Smooth muscle cell (in vitro differentiated cells): Measurements from ENCODE around the gene CDKAL1. TPM values are rescaled to one million over a fixed set of nuclear protein-coding genes. Genes with fewer than 3 reads are reported as not detected.

Experiments
- DNase-seq: peaks from one replicate; lab custom pipeline; 2025; ENCODE audit not compliant: unreplicated experiment; lab: John Stamatoyannopoulos, UW
- H2AFZ ChIP-seq: fragments of 200-600 bp; sonication (generic); 2 replicates; pipeline ENCODE4 v1.6.0; 2016; ENCODE audit warnings: antibody characterized with exemption, low read depth, mild to moderate bottlenecking
- H3F3A ChIP-seq: fragments of 200-600 bp; sonication (generic); 2 replicates; pipeline ENCODE4 v1.6.0; 2017; ENCODE audit warnings: antibody characterized with exemption, low read depth
- H3K27ac ChIP-seq: fragments of 200-600 bp; sonication (generic); 2 replicates; pipeline ENCODE4 v1.5.1; 2016; ENCODE audit warnings: low read depth, mild to moderate bottlenecking
- H3K27me3 ChIP-seq: fragments of 200-600 bp; sonication (generic); 2 replicates; pipeline ENCODE4 v1.6.1; 2016; ENCODE audit warnings: low read depth, mild to moderate bottlenecking
- H3K36me3 ChIP-seq: fragments of 200-600 bp; sonication (generic); 2 replicates; pipeline ENCODE4 v1.5.1; 2016; ENCODE audit warnings: low read depth
- H3K4me1 ChIP-seq: fragments of 200-600 bp; sonication (generic); 2 replicates; pipeline ENCODE4 v1.5.1; 2016; ENCODE audit warnings: low read depth
- H3K4me2 ChIP-seq: fragments of 200-600 bp; sonication (generic); 2 replicates; pipeline ENCODE4 v1.6.0; 2016; ENCODE audit warnings: mild to moderate bottlenecking
- H3K4me3 ChIP-seq: fragments of 200-600 bp; sonication (generic); 2 replicates; pipeline ENCODE4 v1.5.1; 2016; ENCODE audit warnings: mild to moderate bottlenecking
- H3K79me2 ChIP-seq: fragments of 200-600 bp; sonication (generic); 2 replicates; pipeline ENCODE4 v1.6.0; 2016; ENCODE audit warnings: low read depth, mild to moderate bottlenecking
- H3K9ac ChIP-seq: fragments of 200-600 bp; sonication (generic); 2 replicates; pipeline ENCODE4 v1.6.0; 2016; ENCODE audit warnings: low read depth
- H3K9me3 ChIP-seq: fragments of 200-600 bp; sonication (generic); replicated peaks from 2 replicates; pipeline ENCODE4 v1.5.1; 2016; ENCODE audit warnings: low read depth
- H4K20me1 ChIP-seq: fragments of 200-600 bp; sonication (generic); 2 replicates; pipeline ENCODE4 v1.6.0; 2016; ENCODE audit warnings: low read depth
- WGBS: methylation state at CpG from one replicate; pipeline ENCODE4 v1.1.7; 2016; ENCODE audit warnings: low lambda C conversion rate; 5-methylcytosine and 5-hydroxymethylcytosine counted together
- polyA plus RNA-seq: library from polyadenylated mRNA; unstranded; fragments of >200 nt; fragmentation: Nextera tagmentation; extraction: Ambion mirVana; gene quantifications from 2 replicates; pipeline ENCODE4 v1.2.1, GENCODE V29; 2016
- total RNA-seq: library from RNA; depleted of rRNA; stranded (reverse); fragments of >200 nt; gene quantifications from 2 replicates; pipeline ENCODE4 v1.2.3, GENCODE V29; 2014
- TF ChIP-seq, protein P1 (sequence below): fragments of 200-600 bp; sonication (generic); IDR thresholded peaks from 2 replicates; pipeline ENCODE4 v1.5.1; 2017; ENCODE audit warnings: borderline replicate concordance, mild to moderate bottlenecking, antibody characterized with exemption; ENCODE audit not compliant: insufficient read depth, poor library complexity, severe bottlenecking

The CDKAL1 gene
- total and polyA plus RNA-seq, 2 experiments from 2014 or later: 16.5 to 16.6 TPM

DNA sequence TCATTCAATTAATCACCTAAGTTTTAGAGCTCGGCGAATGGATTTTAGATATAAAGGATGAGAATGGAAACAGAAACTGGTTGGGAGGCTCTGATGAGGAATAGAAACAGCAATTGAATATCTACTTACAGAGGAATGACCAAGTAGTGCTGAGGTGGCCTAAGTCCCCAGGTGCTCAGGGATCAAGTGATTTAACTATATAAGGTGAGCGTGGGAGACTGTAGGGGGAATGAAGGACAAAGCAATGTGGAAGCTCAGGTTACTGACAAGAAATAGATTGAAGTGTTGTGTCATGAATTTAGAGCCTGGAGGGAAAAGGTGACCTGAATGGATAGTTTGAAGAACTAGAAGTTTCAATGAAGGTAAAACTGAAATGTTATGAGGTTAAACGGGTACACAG, 563.9 kb downstream of the CDKAL1 start:
- H3F3A ChIP-seq: no peaks in the 10 kb centered on the region
- H3K36me3 ChIP-seq: no peaks in the 10 kb centered on the region
- no peaks in the 10 kb centered on the region for H3K27me3 ChIP-seq
- no peaks in the 10 kb centered on the region for H3K79me2 ChIP-seq
- H3K27ac ChIP-seq: no peak overlapping the region
- H3K9me3 ChIP-seq: no peaks in the 10 kb centered on the region
- no peak overlapping the region for H2AFZ ChIP-seq
- peaks cover 24% of the 10 kb centered on the region for H3K4me1 ChIP-seq
- DNase-seq: no peak
- TF ChIP-seq, protein P1, sequence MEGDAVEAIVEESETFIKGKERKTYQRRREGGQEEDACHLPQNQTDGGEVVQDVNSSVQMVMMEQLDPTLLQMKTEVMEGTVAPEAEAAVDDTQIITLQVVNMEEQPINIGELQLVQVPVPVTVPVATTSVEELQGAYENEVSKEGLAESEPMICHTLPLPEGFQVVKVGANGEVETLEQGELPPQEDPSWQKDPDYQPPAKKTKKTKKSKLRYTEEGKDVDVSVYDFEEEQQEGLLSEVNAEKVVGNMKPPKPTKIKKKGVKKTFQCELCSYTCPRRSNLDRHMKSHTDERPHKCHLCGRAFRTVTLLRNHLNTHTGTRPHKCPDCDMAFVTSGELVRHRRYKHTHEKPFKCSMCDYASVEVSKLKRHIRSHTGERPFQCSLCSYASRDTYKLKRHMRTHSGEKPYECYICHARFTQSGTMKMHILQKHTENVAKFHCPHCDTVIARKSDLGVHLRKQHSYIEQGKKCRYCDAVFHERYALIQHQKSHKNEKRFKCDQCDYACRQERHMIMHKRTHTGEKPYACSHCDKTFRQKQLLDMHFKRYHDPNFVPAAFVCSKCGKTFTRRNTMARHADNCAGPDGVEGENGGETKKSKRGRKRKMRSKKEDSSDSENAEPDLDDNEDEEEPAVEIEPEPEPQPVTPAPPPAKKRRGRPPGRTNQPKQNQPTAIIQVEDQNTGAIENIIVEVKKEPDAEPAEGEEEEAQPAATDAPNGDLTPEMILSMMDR: no peak
- no peak overlapping the region for H3K4me2 ChIP-seq
- no peak overlapping the region for H3K9ac ChIP-seq
- WGBS: 94% methylated on average over 4 of the region's 4 CpGs
- H4K20me1 ChIP-seq: no peaks in the 10 kb centered on the region
- no peak overlapping the region for H3K4me3 ChIP-seq

DNA sequence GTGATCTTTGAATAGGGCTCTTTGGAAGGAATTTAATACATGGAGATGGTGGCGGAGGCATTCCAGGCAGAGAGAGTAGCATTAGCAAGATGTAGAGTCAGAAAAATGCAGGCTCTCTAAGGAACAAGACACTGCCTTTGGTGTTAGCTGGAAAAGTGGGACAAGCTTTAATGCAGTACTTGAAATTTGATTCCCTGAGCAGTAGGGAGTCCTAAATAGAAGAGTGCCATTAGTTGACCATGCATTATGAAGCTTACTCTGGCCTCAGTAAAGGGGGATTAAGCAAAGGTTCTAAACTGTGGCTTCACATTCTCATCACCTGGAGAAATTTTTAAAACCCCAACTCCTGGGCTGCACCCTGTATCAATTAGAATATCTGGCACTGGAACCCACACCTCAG, 564.5 kb downstream of the CDKAL1 start:
- Histone ChIP-seq H3K27me3 (no peaks in the 10 kb centered on the region), H3K4me3 (no peak overlapping the region), H2AFZ (no peak overlapping the region), H3K79me2 (no peaks in the 10 kb centered on the region), H3K9me3 (no peaks in the 10 kb centered on the region), H3K4me2 (no peak overlapping the region), H4K20me1 (no peaks in the 10 kb centered on the region), H3K9ac (no peak overlapping the region), H3F3A (no peaks in the 10 kb centered on the region), H3K27ac (no peak overlapping the region), H3K4me1 (peaks cover 24% of the 10 kb centered on the region), H3K36me3 (no peaks in the 10 kb centered on the region)
- whole genome bisulfite sequencing: 97% methylated on average over 1 of the region's 1 CpG
- TF ChIP-seq, protein P1: no peak
- no peak for DNase-seq

DNA sequence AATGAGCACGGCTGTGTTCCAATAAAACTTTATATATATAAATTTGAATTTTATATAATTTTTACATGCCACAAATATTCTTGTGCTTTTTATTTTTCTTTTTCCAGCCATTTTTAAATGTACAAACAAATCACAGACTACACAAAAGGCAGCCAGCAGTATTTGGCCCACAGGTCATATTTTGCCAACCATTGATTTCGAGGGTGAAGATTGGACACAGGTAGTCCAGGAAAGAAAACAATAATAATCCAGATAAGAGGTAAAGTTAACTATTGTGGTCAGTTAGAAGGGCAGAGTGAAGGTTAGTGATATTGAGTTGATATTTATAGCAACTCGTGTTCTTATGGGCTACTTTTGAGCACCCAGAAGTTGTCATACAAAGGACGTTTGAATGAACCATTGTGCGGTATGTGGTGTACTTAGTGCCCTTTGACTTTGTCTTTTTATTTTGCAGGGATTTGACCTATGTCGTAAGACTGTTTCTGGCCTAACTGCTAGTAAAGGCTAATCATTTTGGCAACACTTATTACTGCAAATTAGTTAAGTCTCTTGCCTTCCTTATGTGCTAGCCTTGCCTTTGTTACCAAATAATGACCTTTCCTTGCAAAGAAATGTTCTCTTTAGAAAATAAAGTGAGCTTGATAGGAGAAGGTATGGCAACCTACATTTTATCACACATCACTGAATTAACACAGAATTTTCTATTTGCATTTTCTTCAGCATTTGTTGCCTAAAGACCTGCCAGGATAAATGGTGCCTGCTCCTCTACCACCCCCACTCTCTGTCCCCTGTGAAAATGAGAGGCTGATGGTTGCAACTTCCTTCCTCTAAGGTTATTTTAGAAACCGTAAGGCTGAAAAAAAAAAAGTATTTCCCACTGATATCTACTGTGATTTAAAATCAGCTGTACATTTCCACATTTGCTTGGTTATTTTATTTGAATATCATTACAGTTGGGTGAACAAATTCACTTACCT, 565.4 kb downstream of the CDKAL1 start:
- no peak for DNase-seq
- Histone ChIP-seq H3K4me3 (no peak overlapping the region), H3K9me3 (no peaks in the 10 kb centered on the region), H3K4me2 (no peak overlapping the region), H4K20me1 (no peaks in the 10 kb centered on the region), H3K9ac (no peak overlapping the region), H3K27me3 (no peaks in the 10 kb centered on the region), H3K4me1 (peaks cover 24% of the 10 kb centered on the region), H3K36me3 (no peaks in the 10 kb centered on the region), H3K79me2 (no peaks in the 10 kb centered on the region), H3F3A (no peaks in the 10 kb centered on the region), H3K27ac (no peak overlapping the region), H2AFZ (no peak overlapping the region)
- 94% methylated on average over 7 of the region's 7 CpGs for WGBS
- TF ChIP-seq, protein P1: no peak
